GM21381 (cell line): ENCODE data around the gene UNC13B.
"Not testable (repeated sequence)": the region's sequence is repeated elsewhere in the genome, so short reads cannot be mapped to it uniquely, and the experiment has no call there.

Experiments
- ATAC-seq: cut with Tn5 transposase; IDR thresholded peaks from one replicate; pipeline ENCODE4 v1.9.1; 2021; ENCODE audit warnings: mild to moderate bottlenecking, moderate library complexity; ENCODE audit not compliant: unreplicated experiment

The UNC13B gene

DNA sequence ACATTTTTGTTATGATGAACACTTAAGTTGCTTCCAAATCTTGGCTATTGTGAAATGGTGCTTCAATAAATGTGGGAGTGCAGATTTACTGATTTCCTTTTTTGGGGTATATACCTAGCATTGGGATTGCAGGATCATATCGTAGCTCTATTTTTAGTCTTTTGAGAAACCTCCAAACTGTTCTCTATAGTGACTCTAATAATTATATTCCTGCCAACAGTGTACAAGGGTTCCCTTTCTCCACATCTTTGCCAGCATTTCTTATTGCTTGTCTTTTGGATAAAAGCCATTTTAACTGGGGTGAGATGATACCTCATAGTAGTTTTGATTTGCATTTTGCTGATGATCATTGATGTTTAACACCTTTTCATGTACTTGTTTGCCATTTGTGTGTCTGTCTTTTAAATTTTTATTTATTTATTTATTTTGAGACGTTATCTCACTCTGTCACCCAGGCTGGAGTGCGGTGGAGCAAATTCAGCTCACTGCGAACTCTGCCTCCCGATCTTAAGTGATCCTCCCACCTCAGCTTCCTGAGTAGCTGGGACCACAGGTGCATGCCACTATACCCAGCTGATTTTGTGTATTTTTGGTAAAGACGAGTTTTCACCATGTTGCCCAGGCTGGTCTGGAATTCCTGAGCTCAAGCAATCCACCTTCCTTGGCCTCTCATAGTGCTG lies 59.0 kb downstream of the UNC13B start:
- no peak for ATAC-seq

DNA sequence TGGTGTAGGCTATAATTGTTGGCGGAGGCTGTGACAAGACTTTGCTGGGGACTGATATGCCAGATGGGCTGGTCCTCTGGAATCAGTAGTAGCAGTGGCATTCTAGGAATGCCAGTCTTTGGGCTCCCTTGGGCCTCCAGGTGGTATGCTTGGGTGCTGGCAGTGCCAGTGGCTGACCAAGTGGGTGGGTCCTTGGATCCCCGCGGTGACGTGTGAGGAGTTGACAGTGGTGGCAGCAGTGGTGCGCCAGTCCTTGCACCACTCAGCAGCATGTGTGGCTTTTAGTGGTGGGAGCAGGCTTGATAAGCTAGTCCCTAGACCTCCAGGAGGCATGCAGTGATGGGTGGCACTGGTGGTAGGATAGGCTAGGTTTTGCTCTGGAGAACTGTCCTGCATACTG lies 63.9 kb downstream of the UNC13B start:
- ATAC-seq = no peak

DNA sequence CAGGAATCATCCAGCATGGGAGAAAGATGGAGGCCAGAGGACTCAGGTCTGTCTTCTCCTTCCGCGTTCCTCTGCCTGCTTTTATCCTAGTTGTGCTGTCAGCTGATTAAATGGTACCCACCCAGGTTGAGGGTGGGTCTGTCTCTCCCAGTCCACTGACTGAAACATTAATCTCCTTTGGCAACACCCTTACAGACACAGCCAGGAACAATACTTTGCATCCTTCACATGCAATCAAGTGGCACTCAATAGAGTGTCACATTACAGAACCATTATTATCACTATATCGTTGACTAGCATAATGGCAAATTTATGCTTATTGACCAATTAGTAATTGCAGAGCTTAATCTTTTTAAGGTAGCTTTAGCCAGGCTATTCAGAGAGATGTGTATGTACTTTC lies 64.8 kb downstream of the UNC13B start:
- ATAC-seq = no peak

DNA sequence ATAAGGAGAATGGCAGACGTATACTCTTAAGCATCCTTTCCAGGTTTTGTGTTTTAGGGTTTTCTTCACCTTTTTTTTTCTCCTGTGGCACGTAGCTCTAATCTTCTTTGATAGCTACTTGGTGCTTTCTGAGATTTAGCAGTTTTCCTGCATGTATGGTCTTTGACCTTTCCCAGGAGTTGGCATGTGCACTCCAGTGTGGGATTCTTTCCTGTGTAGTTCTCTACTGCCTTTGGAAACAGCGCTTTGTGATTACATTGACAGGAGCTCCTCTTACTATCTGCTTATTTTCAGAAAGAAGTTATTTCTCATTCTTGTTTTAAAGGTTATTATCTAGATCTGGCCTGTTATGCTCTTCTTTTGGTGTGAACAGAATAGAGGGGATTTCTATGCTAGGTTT lies 65.5 kb downstream of the UNC13B start:
- no peak for ATAC-seq

DNA sequence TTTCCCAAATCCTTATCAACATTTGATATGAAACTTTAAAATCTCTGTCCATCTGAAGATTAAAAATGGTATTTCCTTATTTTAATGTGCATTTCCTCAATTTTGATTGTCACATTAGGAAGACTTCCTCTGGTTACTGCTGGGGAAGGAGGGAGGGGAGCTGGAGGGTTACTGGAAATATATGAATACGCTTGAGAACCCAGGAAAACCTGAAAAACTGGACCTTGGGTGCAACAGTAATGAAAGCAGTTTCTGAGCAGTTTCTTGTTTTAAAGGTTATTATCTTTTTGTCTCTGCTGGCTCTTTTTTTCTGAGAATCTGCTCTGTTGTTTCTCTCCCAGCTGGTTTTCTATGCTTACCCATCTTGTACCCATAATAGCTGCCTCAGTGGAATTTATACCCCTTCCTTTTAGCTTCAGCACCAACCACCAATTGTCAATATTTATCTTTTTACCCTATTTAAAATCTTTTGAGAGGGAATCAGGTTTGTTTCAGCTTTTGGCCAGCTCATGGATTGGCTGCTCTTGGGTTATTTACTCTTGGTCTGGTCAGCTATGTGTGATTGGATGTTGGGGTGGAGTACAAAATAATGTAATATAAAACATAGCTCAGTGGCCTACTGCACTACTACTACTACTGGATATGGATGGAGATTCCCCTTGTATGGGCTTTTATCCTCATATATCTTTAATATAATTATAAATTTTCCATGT lies 67.4 kb downstream of the UNC13B start:
- no peak for ATAC-seq

DNA sequence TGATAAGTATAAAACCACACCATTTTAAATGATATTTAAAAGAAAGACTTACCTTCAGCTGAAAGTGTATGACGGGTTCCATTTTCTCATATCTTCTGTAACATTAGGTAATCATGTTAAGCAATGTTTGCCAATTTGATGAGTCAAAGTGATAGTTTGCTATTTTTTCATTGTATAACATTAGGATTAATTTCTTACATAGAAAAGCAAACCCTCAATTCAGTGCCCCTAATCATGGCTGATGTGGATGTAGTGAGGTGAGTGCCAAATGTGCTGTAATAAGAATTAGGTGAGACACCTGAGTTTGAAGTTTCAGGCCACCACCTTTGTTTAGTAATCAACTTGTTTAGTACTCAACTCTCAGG lies 68.0 kb downstream of the UNC13B start:
- ATAC-seq = no peak

DNA sequence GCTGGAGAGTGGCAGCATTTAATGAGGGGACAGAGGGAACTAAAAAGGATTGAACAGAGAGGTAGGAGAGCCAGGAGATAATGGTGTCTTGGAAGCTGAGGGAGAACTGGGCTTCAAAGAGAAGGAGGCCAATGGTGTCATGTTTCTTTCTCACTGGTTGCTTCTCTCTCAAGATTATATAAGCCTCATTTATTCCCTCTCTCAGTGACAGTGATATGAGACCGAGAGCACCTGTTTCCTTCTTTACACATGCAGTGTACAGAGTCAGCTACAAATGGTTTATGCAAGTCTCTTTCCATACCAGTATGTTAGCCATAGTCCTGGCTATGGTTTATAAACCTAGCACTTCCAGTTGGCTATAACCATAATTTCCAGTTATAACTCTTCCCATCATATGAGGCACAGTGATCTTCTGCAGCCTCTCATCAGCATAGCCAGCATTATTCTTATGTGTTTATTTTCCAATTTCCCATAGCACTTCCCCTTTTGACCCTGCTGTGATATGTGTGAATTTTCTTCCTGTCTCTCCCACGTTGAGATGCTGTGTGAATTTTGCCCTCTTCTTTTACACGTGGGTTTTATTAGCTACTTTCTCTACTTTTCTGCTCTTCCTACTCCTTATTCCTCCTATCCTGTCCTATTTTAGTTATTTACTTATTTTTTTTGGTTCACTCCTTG lies 71.2 kb downstream of the UNC13B start:
- no peak for ATAC-seq

DNA sequence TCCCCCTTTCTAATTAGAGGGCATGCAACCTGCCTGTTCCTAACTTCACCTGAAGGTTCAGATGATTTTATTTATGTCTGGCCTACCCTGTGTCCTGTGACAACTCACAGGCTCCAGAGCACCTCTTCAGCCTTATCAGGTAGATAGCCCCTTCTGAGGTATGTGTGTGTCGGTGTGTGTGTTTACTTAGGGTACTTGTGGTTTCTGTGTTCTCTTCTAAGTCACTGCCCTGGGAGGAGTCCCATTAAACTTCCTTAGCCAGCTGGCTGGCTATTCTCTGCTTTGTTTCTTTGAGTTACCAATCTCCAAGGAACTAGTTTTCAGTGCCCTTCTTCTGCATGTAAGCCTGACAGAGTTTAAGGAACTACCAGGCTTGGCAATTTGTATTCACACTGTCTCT lies 74.9 kb downstream of the UNC13B start:
- no peak for ATAC-seq

DNA sequence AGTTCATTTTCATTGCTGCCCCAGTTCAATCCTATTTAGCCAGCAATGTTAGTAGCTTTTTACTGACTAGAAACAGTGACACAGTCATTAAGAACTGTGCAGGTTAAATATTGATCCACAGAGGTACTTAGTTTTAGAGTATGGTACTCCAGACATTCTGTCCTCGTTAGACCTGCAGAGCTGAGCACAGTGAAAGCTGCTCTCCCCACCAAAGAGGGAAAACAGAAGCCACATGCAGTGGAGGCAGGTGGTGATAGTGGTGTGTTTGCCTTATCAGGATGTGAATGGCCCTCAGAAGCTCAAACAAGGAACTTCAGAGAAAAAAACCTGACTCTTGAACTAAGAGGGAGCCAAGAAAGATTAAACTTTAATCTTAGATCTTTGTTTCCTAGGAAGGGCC lies 75.5 kb downstream of the UNC13B start:
- no peak for ATAC-seq

DNA sequence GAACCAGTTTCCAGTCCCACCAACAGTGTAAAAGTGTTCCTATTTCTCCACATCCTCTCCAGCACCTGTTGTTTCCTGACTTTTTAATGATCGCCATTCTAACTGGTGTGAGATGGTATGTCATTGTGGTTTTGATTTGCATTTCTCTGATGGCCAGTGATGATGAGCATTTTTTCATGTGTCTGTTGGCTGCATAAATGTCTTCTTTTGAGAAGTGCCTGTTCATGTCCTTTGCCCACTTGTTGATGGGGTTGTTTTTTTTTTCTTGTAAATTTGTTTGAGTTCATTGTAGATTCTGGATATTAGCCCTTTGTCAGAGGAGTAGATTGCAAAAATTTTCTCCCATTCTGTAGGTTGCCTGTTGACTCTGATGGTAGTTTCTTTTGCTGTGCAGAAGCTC lies 84.1 kb downstream of the UNC13B start:
- ATAC-seq = not testable (repeated sequence)

DNA sequence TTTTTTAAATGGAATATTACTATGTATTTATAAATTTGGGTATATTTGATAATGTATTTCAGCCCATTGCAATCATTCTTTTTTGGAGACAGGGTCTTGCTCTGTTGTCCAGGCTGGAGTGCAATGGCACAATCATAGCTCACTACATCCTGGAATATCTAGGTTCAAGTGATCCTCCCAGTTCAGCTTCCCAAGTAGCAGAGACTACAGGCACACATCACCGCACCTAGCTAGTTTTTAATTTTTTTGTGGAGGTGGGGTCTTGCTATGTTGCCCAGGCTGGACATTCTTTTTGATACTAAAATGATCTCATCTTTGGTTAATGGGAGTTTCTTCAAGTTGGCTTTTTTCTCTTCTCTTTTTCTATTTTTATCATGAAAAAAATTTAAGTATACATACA lies 91.3 kb downstream of the UNC13B start:
- no peak for ATAC-seq

DNA sequence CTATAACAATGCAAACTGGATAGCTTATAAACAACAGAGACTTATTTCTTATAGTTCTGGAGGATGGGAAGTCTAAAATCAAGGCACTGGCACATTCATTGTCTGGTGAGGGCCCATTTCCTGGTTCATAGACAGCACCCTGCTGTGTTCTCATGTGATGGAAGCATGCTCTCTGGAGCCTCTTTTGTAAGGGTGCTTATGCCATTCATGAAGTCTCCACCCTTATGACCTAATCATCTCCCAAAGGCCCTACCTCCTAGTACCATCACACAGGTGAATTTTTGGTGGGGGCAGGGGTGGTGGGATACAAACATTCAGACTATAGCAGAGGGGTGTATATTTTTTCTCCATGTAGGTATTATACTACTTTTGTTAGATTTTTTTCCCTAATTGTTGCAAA lies 92.4 kb downstream of the UNC13B start:
- no peak for ATAC-seq

DNA sequence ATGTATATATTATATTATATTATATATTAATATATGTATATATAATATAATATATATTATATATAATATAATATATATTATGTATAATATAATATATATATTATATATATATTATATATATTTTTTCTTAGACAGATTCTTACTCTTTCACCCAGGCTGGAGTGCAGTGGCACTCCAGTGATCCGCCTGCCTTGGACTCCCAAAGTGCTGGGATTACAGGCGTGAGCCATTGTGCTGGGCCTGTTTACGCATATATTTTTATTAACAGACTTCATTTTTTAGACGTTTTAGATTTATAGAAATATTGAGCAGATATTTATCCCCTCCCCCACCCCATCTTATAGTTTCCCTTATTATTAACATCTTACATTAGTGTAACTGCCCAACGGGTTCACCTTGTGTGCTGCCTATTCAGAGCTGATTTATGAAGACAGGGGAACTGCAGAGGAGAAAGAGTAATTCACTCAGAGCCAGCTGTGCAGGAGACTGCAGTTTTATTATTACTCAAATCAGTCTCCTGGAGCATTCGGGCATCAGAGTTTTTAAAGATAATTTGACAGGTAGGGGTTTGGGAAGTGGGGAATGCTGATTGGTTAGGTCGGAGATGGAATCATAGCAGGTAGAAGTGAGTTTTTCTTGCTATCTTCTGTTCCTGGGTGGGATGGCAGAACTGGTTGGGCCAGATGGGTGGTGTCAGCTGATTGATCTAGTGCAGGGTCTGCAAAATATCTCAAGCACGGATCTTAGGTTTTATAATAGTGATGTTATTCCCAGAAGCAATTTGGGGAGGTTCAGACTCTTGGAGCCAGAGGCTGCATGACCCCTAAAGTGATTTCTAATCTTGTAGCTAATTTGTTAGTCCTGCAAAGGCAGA lies 93.4 kb downstream of the UNC13B start:
- no peak for ATAC-seq

DNA sequence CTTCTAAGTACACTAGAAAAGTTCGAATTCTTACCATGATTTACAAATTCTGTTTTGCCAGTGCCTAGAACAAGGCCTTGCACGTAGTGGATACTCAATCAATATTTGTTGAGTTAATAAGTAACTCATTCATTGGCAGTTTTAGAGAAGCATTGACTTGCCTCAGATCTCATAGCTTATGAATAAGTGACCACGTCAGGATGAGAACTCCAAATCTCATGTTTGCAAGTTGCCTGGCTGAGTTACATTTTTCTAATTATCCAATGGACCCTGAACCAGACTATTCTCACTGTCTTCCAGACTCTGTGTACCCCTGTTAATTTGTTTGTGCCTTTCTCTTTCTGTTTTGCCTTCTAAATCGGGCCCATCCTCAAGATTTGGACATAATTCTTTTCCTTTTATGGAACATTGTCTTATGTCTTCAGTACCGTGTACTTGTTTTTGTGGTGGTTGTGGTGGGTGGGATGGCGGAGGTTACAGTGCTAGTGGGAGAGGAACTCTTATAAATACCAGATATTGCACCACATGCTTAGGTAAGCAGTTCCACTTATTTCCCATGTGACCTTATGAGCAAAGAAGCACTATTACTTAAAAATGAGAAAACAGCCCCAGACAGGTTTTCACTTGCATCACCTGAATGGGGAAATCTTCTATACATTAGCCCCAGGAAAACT lies 96.3 kb downstream of the UNC13B start:
- no peak for ATAC-seq

DNA sequence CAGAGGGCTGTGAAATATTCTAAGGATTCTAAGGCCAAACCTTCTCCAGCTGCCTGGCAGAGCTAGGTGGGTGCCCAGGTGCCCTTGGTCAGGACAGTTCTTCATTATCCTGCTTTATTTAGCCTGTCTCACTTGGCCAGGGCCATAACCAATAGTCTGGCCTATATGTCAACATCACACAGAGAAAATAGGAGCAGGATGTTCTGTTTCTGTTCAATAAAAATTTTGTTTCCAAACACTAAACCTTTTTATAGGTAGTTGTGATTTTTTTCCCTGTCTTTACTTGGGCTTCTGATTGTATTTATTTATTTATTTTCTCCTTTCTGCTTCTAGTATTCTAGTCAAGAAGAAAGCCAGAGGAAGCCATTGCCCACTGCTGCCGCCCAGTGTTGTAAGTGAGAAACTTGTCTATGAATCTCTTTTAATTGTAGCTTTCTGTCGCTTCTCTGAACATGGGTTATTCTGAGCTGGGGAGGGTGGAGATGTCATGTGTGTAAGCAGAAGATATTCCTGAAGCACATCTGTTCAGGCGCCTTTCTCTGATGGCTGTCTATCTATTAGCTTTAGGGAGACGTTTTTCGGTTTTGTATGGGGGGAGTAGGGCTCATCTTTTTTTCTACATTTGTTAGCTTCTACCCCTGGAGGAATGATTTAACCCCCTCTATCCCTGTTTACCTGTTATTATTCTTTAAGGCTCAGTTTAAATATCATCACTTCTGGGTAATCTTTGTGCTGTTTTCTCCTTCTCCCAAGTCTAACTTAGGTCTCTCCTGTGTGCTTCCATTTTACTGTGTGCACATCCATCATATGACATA lies 97.1 kb downstream of the UNC13B start:
- no peak for ATAC-seq

DNA sequence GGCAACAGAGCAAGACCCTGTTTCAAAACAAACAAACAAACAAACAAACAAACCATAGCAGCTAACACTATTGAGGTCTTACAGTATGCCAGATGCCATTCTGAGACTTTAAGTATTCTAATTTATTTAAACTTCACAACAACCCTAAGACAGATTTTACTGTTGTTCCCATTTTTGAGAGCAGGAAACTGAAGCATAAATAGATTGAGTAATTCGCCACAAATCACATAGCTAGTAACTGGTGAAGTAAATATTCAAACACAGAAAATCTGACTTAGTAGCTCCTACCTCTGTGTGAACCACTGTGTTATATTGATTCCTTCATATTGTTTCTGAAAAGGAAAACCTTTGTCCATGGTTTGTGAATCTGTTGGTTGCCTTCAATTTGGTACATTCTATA lies 98.4 kb downstream of the UNC13B start:
- no peak for ATAC-seq

DNA sequence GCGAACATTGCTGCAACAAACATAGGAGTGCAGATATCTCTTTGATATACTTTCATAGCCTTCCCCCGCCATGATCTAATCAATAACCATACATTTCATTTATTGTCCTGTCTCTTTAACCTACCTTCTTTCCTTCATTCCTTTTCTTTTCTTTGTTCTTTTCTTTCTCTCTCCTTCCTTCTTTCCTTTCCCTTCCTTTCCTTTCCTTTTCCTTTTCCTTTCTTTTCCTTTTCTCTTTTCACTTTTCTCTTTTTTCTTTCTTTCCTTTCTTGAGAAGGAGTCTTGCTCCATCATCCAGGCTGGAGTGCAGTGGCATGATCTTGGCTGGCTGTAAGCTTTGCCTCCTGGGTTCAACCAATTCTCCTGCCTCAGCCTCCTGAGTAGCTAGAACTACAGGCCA lies 100.3 kb downstream of the UNC13B start:
- no peak for ATAC-seq

DNA sequence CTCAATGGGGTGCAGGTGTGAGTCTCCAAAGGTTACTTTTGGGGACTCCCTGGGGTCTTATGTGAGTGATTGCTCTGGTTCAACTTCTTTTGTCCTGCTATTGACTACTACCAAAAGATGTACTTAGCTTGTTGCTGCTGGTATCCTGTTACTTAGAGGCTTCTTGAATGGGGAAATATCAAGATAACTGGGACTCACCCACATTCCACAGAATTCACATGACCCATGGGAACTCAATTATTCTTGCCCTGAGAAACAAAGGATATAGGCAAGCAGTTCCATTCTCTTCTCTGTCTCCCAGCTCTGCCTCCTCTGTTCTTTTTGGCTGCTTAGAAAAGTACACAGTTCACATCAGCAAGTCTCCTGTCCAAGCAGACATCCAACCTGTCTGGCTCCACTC lies 105.9 kb downstream of the UNC13B start:
- no peak for ATAC-seq

DNA sequence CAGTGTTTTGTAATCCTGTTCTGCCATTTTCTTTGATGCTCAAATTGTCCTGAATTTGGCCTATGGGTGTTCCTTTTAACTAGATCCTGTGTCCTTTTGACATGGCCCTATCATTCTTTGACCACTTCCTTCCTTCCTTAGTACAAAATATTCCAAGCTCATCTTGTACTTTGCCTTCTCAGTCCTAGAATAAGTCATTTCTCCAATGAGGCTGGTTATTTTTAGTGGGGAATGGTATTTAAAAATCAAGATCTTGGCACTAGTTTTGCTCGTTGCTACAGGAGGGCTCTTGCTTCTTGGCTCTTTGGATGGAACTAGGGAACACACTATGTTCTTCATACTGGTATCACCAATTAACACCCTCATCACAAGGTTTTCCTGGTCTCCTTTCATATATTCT lies 108.1 kb downstream of the UNC13B start:
- no peak for ATAC-seq

DNA sequence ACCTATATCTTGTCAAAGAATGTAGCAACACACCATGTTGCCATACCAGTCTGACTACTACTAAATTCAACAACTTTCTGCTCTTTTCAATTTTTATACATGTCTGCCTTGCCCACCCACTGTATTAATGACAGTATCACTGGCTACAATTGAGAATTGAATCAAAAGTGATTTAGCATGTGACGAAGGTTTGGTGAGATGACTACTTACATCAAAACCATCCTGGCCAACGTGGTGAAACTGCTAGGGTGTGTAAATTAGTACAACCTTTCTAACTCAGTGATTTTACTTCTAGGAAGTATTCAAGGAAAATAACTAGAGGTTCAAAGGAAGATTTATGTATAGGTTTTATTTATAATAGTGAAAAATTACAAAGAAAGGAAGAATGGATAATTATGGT lies 109.8 kb downstream of the UNC13B start:
- ATAC-seq = no peak
